DND-41 (cell line): ENCODE measurements around the gene TFF3.

ENCODE experiments used
- CTCF ChIP-seq: IDR thresholded peaks from 2 replicates; pipeline ENCODE4 v1.5.1; 2012; ENCODE audit warnings: borderline replicate concordance, low read length, moderate library complexity, mild to moderate bottlenecking; ENCODE audit not compliant: poor library complexity, severe bottlenecking; ENCODE audit errors: extremely low read depth
- EZH2 ChIP-seq: IDR thresholded peaks from 3 replicates; pipeline ENCODE4 v1.6.1; 2012; ENCODE audit warnings: borderline replicate concordance, low read depth, mild to moderate bottlenecking, moderate library complexity, low read length, inconsistent platforms; ENCODE audit not compliant: severe bottlenecking

DNA sequence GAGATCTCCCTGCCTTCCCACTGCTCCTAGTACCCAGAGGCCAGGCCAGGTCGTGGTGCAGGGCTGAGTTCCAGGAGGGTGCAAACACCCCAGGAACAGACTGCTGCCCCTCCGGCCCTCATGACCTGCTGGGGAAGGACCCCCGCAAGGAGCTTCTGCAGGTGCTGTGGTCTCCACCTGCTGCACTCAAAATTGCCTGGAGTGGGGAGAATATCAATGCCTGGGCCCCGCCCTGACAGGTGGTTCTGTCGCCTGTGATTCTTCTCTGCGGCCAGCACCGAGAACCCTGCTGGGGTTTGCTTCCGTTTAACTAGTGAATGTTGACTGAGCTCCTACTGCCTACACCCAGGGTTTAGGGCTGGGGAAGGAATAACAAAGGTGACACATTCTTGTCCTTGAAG lies 2.1 kb upstream of the TFF3 start:
- TF ChIP-seq CTCF (no peak), EZH2 (no peak)
